ENCODE results near the gene ART4.

GRCh38 chr12:14852880-14853279 lies 9.6 kb upstream of the ART4 start:
- no peak for TF ChIP-seq EP300 (IDR thresholded peaks at IDR 0.05)
- no peak for TF ChIP-seq POLR2A (IDR thresholded peaks at IDR 0.05)
- TF ChIP-seq POLR2AphosphoS5 (IDR thresholded peaks at IDR 0.05), result no peak
- no peak for TF ChIP-seq CTCF (IDR thresholded peaks at IDR 0.05)
